B cell (primary cell): Measurements from ENCODE around the gene CCR3.

ENCODE experiments used
- EZH2 ChIP-seq: IDR thresholded peaks from 2 replicates; pipeline ENCODE4 v1.6.1; 2012; ENCODE audit warnings: borderline replicate concordance, low read depth, mild to moderate bottlenecking, moderate library complexity, low read length; ENCODE audit not compliant: insufficient read depth, poor library complexity, severe bottlenecking
- TF ChIP-seq, protein P1 (sequence below): fragments of 200-600 bp; IDR thresholded peaks from one replicate; pipeline ENCODE4 v1.8.0; 2022; ENCODE audit warnings: antibody characterized with exemption, mild to moderate bottlenecking

DNA sequence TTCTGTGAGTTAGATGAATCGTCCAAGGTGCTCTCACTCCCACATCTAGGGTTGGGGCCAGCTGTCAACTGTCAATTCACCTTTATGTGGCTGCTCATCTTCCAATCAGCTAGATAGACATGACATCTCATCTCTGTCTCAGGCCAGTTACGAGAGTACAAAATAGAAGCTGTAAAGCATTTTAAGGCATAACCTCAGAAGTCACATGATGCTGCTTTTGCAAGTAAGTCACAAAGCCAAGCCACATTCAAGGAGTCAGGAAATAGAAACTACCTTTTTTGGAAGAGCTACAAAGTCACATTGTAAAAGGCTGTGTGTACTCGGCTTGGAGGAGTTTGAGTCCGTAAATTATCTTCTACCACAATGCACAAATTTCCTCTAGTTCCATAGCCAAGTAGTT lies 29.1 kb upstream of the CCR3 start:
- TF ChIP-seq, protein P1, sequence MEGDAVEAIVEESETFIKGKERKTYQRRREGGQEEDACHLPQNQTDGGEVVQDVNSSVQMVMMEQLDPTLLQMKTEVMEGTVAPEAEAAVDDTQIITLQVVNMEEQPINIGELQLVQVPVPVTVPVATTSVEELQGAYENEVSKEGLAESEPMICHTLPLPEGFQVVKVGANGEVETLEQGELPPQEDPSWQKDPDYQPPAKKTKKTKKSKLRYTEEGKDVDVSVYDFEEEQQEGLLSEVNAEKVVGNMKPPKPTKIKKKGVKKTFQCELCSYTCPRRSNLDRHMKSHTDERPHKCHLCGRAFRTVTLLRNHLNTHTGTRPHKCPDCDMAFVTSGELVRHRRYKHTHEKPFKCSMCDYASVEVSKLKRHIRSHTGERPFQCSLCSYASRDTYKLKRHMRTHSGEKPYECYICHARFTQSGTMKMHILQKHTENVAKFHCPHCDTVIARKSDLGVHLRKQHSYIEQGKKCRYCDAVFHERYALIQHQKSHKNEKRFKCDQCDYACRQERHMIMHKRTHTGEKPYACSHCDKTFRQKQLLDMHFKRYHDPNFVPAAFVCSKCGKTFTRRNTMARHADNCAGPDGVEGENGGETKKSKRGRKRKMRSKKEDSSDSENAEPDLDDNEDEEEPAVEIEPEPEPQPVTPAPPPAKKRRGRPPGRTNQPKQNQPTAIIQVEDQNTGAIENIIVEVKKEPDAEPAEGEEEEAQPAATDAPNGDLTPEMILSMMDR, result no peak
- no peak for TF ChIP-seq EZH2
